ENCODE data around the gene VWA3B. TPM values are rescaled to one million over a fixed set of nuclear protein-coding genes. Genes with fewer than 3 reads are reported as not detected.
A peak's percentile ranks its signal among the peaks of the same experiment; 100 is the strongest.

VWA3B gene
- polyA plus RNA-seq, 4 donors, result 0.16 to 0.67 (median 0.38) TPM

DNA sequence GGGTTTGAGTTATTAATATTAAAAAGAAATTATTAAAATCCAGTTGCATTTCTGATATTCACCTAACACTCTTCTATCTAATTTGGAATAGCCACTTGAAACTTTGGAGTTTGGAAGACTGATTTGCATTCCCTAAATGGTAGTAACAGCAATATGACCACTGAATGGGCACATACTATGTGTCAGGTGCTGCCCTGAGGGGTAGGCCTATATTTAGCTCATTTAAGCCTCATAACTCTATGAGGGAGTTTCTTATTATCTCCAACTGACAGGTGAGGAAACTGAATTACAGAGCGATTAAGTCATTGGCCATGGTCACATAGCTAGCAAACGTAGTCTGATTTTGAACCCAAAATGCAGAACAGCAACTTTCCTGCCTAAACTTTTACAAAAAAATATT lies 77.3 kb downstream of the VWA3B start:
- DNase-seq (ENCODE audit: low read depth in 4 of 4, low spot score in 3 of 4), result no peak

DNA sequence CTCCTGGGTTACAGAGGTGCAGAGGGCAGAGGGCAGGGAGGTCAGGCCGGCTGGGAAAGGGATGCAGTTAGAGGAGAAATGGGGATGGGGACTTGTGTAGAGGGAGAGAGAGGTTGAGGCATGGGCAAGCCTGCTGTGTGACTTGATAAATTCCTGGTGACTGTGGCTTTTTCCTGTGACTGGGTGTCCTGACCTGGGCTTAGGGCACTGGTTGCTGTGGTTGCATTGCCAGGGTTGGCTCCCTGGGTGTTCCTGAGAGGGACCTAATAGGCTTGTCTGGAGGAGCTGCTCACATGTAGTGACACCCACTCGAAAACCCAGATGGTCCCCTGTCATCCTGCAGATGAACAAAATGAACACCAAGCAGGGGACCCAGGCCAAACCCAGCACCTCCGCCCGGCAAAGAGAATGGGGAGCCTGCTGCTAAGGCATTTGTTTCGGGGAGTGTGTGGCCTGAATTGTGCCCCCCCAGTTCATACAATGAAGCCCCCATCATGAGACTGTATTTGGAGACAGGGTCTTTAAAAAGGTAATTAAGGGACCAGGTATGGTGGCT lies 78.6 kb downstream of the VWA3B start:
- no peak for DNase-seq (ENCODE audit: low read depth in 4 of 4, low spot score in 3 of 4)

DNA sequence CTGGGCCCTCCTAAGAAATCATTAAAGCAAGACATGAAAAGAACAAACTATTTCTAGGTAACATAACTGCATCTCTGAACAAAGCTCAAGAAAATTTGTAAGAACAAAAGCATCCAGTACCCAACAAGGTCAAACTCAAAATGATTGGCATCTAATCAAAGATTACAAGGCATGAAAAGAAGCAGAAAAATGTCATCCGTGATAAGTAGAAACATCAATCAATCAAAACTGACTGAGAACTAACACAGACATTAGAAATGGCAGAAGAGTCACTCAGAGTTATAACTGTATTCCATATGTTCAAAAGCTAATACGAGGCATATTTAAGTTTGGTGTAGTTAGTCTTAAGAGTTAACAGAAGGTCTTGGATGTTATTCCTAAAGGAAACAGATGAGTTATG lies 80.9 kb downstream of the VWA3B start:
- DNase-seq (ENCODE audit: low read depth in 4 of 4, low spot score in 3 of 4), result no peak

DNA sequence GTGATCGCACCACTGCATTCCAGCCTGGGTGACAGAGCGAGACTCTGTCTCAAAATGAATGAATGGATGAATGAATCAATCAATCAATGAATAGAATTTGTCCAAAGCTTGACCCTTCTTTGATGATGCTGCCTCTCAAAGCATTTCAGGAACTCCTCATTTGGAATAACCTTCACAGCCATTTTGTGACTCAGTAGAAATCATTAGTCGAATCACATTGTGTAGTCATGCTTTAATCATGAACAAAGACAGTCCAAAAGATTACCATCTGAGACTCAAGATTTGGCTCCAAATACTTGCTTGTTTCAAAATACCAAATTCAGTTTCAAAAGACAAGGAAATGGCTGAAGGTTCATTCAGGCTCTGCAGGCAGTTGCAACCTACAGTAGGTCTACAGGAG lies 83.1 kb downstream of the VWA3B start:
- no peak for DNase-seq (ENCODE audit: low read depth in 4 of 4, low spot score in 3 of 4)

DNA sequence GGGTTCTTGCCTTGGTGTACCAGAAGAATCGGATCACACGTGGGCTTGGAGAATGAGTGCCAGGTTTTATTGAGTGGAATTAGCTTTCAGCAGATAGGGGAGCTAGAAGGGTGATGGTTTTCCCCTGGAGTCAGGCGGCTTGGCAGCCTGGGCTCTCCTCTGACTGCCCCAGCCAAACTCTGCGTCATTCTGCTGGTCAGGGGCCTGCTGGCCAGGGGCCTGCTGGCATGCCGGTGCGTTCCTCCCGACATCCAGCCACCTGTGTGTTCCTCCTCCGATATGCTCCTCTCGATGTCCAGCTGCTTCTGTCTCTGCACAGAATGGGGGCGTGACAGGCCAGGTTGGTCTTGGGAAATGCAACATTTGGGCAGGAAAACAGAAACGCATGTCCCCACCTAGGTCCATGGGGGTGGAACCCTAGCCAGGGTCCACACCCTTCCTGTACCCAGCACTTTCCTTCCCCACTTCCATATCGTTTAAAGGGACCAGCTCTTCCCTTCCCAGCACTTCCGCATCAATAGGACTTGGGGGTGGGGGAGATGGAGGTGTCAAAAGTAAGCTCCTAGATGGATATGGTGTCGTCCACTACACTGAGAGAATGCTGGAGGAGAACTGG lies 85.3 kb downstream of the VWA3B start:
- no peak for DNase-seq (ENCODE audit: low read depth in 4 of 4, low spot score in 3 of 4)

DNA sequence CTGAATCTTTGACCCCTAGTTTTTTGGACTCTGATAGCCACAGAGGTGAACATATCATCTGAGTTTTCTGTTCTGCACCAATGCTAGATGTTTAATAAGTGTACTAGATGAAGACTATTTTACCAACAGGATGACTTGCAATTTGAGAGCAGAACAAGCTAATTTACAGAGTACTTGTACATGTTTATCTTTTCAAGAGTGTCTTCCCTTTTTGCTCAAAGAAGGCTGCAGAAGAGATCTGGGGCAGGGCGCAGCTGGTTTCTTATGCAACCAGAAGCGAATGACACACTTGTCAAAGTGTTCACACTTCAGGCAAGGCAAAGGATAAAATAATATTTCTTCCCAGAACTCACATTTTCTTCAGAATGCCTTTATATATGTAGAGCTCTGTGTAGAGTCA lies 86.0 kb downstream of the VWA3B start:
- no peak for DNase-seq (ENCODE audit: low read depth in 4 of 4, low spot score in 3 of 4)

DNA sequence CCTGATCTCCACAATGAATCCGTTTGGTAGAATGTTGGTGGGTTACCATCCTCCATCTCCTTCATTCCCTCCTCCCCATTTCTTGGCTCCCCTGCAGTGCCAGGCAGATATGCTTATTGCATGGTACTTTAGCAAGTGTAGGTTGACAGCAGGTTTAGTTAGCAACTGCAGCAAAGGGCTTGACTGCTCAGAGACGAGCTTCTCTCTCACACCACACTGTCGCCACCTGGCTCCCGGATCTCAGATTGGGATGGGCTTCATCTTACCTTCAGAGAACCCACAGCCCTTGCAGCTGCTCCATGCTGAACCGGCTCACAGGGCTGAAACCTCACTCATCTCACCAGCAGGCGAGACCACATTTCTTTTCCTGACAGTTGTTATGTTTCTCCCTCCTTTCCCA lies 88.8 kb downstream of the VWA3B start:
- no peak for DNase-seq (ENCODE audit: low read depth in 4 of 4, low spot score in 3 of 4)

DNA sequence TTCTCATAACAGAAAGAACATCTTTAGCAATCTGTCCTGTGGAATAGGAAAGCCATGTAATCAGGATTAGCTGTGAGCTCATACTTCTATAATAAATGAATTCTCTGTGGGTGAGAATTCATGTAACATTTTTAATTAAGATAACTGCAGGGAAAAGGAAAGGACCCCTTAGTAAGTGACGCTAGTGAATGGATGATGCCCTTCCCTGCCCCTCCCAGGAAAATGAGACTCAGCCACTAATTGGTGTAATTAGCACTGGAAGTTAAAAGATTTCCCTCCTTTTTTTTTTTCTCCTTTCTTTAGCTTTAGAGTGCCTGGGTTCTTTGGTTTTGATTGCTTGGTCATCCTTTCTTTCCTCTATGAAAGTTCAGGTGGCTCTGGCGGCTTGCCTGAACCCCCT lies 90.3 kb downstream of the VWA3B start:
- DNase-seq (ENCODE audit: low read depth in 4 of 4, low spot score in 3 of 4), result no peak

DNA sequence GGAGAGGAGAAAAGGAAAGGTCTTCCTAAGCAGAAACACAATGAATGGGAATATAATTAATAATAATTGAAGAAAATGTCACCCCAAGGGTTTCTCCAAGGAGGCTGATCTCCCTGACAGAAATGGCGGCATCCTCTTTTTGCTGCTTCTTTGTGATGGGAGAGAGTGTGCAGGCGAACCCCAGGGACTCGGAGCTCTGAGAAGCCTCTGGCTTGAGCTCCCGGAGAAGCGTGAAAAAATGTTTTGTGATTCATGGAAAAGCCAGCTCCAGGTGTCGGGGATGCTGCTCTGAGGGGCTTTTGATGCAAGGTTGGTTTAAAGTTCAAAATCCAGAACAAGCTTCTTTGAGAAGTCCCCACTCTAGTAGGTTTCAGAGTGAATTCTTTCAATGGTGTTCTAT lies 91.0 kb downstream of the VWA3B start:
- DNase-seq (ENCODE audit: low read depth in 4 of 4, low spot score in 3 of 4), result no peak

DNA sequence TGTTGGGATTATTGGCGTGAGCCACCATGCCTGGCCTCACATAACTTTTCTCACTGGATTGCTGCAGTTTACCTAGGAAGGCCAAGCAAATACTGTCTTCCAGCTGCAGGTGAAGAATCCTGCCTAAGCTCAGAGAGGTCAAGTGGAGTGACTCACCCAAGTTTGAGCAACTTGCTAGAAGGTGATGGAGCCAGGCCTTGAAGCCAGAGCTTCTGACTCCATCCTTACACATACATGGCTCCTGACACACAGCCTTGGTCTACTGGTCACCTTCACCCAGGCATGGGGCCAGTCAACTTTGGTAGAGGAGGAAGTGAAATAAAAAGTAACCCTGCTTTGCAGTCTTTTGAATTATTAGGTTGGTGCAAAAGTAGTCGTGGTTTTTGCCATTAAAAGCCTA lies 93.5 kb downstream of the VWA3B start:
- DNase-seq (ENCODE audit: low read depth in 4 of 4, low spot score in 3 of 4), result no peak

DNA sequence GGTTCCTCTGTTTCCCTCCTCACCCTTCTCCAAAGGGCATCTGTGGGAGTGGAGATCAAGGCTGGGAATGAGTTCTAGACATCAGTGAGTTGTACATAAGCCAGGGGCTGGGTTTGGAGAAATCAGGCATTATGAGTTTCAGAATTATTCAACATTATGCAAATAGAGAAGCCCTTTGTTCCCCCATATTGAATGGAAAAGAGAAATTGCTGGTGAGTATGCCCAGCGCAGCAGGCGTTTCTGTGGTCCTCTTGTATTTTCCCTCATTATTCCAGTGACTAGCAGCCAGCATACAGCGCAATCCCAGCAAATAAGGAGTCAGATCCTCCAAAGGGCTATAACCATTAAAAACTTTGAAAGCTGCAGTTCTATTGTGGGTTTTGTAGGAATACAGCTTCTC lies 94.4 kb downstream of the VWA3B start:
- DNase-seq (ENCODE audit: low read depth in 4 of 4, low spot score in 3 of 4), result no peak

DNA sequence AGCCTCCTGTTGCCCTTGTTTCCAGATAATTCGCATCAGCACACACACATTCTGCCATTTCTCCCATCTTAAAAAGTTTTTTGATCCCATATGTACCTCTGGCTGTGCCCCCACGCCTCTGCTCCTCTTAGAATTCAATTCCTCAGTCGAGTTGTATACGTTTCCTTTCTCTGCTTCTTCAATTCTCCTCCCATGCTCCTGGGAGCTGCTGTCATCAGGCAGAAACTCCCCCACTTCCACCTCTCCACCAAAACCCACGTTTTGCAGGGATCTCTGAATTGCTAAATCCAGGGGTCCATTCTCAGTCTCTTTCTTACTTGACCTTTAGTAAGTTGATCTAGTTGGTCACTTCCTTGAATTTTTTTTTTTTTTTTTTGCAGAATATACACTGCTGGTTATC lies 98.8 kb downstream of the VWA3B start:
- DNase-seq (ENCODE audit: low read depth in 4 of 4, low spot score in 3 of 4), result no peak

DNA sequence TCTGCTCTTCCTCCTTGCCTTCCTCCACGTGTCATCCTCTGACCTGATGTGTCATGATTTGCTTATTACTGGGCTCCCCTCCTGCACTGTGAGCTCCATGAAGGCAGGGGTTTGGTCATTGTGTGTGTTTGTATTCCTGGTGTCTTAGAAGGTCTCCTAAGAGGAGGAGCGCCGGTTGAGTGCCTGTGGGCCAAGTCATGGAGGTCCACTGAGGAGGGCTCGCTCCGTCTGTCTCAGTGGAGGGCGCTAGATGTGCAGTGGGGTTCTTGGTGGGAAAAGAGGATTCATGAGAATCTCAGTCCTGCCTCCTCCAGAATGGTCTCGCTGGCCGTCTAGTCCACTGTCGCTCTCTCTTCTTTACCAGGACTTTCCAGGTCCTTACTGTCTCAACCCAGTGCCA lies 100.2 kb downstream of the VWA3B start:
- no peak for DNase-seq (ENCODE audit: low read depth in 4 of 4, low spot score in 3 of 4)

DNA sequence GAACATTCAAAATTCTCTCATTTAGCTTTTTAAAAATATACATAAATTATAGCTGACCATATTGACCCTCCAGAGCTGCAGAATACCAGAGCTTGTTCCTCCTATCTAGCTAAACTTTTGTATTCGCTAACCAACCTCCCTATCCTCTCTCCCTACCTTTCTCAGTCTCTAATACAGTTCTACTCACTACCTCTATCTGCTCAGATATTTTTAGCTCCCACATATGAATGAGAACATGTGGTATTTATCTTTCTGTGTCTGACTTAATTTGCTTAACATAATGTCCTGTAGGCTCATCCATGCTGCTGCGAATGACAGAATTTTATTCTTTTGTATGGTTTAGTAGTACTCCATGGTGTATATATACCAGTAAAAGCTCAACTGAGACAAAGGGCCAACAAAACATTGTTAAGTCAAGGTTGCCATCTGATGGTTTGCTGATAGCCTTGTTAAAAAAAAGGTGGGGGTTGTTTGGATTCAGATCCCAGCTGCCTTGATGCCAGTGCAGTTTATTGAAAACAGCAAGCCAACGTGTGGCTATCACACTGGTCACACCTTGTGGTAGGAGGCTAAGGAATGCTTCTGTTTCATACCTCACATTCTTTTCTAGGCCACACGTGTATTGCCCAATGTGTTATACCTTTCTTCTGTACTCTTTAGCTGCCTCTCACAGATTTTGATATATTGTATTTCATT lies 101.5 kb downstream of the VWA3B start:
- DNase-seq (ENCODE audit: low read depth in 4 of 4, low spot score in 3 of 4), result no peak

DNA sequence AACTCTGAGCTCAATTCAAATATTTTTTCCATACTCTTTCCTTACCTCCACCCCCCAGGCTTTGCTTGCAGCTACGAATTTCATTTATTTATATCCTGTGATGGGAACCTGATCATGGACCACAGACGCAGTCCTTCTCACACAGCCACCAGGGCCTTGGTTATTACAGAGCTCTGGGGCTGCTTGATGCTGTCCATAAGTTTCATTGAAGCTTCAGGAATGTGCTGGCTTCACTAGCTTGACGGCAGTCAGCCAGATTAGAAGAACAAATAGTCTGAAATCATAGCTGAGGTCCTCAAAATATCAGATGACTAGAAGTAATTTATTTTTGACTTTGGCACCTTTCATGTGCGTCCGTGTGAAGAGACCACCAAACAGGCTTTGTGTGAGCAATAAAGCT lies 104.9 kb downstream of the VWA3B start:
- no peak for DNase-seq (ENCODE audit: low read depth in 4 of 4, low spot score in 3 of 4)

DNA sequence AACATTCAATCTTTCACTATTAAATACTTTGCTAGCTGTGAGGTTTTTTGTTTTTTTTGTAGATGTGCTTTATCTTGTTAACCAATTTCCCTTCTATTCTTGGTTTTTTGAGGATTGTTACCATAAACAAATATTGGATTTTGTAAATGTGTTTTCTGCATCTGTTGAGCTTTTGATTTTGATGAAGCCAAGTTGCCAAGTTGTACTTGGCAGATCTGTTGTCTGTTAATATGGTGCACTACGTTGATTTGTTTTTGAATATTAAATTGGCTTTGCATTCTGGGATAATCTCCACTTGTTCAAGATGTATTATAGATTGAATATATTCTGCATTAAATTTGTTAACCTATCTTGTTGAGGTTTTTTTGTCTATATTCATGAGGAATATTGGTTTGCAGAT lies 114.6 kb downstream of the VWA3B start:
- DNase-seq (ENCODE audit: low read depth in 4 of 4, low spot score in 3 of 4), result no peak

DNA sequence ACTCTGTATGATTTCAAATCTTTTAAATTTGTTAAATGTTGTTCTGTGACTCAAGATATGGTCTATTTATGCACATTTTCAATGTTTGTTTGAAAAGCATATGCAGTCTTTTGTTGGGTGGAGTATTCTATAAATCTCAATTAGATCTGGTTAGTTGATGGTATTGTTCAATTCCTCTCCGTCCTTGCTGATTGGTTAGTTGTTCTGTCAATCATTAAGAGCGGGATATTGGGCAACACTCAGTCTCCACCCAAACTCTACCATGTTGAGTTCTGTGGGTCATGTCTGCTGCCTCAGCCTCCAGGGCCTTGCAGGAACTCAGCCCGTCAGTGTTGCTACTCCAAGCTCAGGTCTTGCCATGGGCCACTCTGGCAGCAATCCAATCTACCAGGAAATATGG lies 118.9 kb downstream of the VWA3B start:
- no peak for DNase-seq (ENCODE audit: low read depth in 4 of 4, low spot score in 3 of 4)

DNA sequence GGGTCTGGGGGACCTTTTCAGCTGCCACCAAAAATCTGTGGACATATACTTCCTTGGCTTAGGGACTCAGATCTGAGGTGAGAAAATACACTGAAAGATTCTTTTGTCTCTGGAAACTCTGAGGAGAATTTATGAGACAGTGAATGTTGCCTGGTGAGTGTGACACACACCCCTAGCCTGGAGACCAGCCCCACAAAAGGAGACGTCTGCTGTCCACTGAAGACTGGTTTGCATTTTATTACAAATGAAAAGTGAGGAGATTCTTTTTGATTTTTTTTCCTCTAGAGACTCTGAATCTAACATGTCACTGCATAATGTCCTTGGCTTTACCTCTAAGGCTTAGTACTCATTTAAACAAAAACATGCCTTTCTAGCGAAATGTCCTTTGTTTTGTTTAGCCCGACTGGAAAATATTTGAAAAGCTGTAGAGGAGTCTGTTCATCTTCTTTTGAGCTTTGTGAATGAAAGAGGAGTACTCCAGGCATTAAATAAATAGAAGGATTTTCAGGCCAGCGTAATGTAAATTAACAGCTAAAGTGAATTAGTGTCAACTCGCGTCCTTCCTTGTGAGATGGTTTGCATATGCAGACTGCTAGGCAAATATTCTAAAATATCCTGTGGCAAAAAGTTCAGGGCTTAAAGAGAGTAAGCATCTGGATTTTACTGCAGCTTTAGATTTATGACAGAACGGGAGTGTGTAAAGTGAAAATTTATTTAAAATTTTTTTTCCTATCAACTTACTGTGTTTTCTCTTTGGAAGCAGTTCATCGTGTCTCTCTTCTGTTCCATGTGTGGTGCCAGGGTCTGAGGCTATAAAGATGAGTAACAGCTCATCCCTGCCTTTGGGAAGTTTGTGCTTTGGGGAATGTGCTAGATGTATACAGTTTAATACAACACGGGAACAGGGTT lies 125.4 kb downstream of the VWA3B start:
- peak; percentile 3 to 26 (median 18) for DNase-seq (ENCODE audit: low read depth in 4 of 4, low spot score in 3 of 4)

DNA sequence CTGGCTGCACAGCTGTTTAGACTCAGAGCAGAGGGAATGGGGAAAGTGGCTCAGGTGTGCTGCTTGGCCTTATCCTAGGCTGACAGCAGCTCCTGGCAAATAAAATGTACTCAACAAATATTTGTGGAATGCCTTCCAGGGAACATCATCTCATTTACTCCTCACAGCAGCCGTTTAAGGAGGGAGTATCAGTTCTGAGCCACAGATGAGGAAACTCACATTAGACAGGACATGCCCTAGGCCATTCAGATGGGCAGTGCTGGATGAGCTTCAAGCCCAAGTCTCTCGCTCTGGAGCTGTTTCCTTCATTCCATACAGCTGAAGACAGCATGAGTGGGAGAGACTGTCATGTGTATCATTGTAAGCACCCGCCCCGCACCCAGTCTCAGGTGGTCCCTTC lies 129.6 kb downstream of the VWA3B start:
- no peak for DNase-seq (ENCODE audit: low read depth in 4 of 4, low spot score in 3 of 4)

DNA sequence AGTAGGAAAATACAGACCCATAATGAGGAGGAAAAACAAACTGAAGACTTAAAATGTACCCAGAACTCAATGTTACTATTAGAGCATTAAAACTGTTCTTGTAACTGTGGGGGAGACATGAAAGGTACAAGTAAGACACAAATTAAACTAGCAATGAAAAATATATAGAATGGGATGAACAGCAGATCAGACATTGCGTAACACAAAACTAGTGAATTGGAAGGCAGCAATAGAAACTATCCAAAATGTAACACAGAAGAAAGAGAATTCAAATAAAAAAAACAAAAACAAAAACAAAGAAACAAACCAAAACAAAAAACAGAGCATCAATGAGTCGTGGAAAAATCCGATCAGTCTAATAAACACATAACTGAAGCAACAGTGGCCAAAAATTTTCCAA lies 132.2 kb downstream of the VWA3B start:
- no peak for DNase-seq (ENCODE audit: low read depth in 4 of 4, low spot score in 3 of 4)

DNA sequence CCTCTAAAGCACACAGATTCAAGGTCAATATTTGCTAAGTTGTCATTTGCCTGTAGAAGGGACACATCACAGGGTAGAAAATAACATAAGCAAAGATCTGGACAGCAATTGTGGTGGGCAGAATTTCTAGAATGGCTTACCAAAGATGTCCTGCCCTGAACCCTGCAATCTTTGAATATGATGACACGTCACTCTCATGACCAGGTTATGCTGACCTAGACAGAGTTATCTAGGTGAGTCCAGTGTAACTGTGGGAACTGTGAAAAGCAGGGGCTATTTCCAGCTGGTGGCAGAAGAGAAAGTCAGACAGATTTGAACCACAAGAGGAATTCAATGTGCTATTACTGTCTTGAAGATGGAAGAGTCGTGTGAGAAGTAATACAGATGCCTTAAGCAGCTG lies 147.0 kb downstream of the VWA3B start:
- DNase-seq (ENCODE audit: low read depth in 4 of 4, low spot score in 3 of 4), result no peak

Measured in right renal pelvis (tissue), 4 donors.